Measurements from ENCODE around the gene CCDC43.
"Not testable (repeated sequence)": the region's sequence is repeated elsewhere in the genome, so short reads cannot be mapped to it uniquely, and the experiment has no call there.

Gene CCDC43

DNA sequence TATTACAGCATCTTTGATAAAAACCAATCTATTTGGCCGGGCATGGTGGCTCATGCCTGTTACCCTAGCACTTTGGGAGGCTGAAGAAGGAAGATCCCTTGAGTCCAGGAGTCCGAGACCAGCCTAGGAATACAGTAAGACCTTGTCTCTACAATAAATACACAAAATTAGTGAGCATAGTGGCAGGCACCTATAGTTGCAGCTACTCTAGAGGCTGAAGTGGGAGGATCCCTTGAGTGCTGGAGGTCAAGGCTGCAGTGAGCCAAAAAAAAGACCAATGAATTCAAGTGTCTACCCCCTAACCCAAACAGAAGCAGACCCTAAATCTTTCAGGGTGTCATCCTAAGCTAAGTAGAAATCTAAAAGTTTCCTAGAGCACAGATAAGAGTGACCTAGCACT is 40.6 kb downstream of the CCDC43 start:
- Mint-ChIP-seq H3K4me1 (no peaks in the 10 kb centered on the region), H3K9me3 (no peaks in the 10 kb centered on the region)
- ATAC-seq: no peak

GRCh38 chr17:44647736-44648135 is 41.8 kb downstream of the CCDC43 start:
- no peak overlapping the region for H3K4me3 Mint-ChIP-seq
- DNase-seq (ENCODE audit: low spot score in 2 of 2) (no peak), ATAC-seq (no peak)
- H3K36me3 Mint-ChIP-seq: no peaks in the 10 kb centered on the region
- no peak overlapping the region for H3K27ac Mint-ChIP-seq
- no peaks in the 10 kb centered on the region for H3K9me3 Mint-ChIP-seq
- no peaks in the 10 kb centered on the region for H3K4me1 Mint-ChIP-seq

More for the DNA sequence above, 40.6 kb downstream of the CCDC43 start:
- Mint-ChIP-seq H3K27ac (no peak overlapping the region), H3K36me3 (no peaks in the 10 kb centered on the region), H3K4me3 (no peak overlapping the region)
- peak in 1 of 2 donors; percentile 13 for DNase-seq (ENCODE audit: low spot score in 2 of 2)

DNA sequence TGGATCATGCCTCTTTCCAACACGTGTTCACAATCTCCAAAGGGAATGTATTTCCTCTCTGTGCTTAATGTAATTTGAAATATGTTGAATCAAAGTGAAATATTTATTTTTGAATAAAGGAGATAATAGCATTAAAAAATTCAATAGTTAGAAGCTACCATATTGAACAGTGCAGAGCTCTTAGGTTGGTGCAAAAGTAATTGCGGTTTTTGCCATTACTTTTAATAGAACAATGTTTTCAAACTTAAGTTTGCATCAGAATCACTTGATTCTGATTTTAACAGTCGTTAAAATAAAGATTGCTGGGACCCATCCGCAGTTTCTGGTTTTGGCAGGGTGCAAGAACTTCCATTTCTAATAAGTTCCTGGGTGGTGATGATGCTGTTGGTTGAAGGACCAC is 43.3 kb downstream of the CCDC43 start:
- no peak for DNase-seq (ENCODE audit: low spot score in 2 of 2)
- no peaks in the 10 kb centered on the region for H3K9me3 Mint-ChIP-seq
- no peaks in the 10 kb centered on the region for H3K4me1 Mint-ChIP-seq
- no peaks in the 10 kb centered on the region for H3K36me3 Mint-ChIP-seq
- H3K4me3 Mint-ChIP-seq: no peak overlapping the region
- no peak overlapping the region for H3K27ac Mint-ChIP-seq
- no peak for ATAC-seq

- no peak overlapping the region for H3K4me3 Mint-ChIP-seq
- ATAC-seq: no peak
- H3K27ac Mint-ChIP-seq: no peak overlapping the region
- no peaks in the 10 kb centered on the region for H3K36me3 Mint-ChIP-seq
- no peak for DNase-seq (ENCODE audit: low spot score in 2 of 2)
- no peaks in the 10 kb centered on the region for H3K4me1 Mint-ChIP-seq
- no peaks in the 10 kb centered on the region for H3K9me3 Mint-ChIP-seq
Measured at GRCh38 chr17:44645341-44645740, 44.2 kb downstream of the CCDC43 start.

GRCh38 chr17:44642834-44643233 is 46.7 kb downstream of the CCDC43 start:
- DNase-seq (ENCODE audit: low spot score in 2 of 2): no peak
- no peaks in the 10 kb centered on the region for H3K4me1 Mint-ChIP-seq
- H3K4me3 Mint-ChIP-seq: no peak overlapping the region
- no peak overlapping the region for H3K27ac Mint-ChIP-seq
- no peaks in the 10 kb centered on the region for H3K36me3 Mint-ChIP-seq
- no peak for ATAC-seq
- H3K9me3 Mint-ChIP-seq: no peaks in the 10 kb centered on the region

- Mint-ChIP-seq H3K27ac (no peak overlapping the region), H3K36me3 (no peaks in the 10 kb centered on the region), H3K9me3 (no peaks in the 10 kb centered on the region), H3K4me3 (no peak overlapping the region), H3K4me1 (no peaks in the 10 kb centered on the region)
- ATAC-seq: no peak
- no peak for DNase-seq (ENCODE audit: low spot score in 2 of 2)
Measured at GRCh38 chr17:44637066-44637465, 52.5 kb downstream of the CCDC43 start.

- H3K4me3 Mint-ChIP-seq: no peak overlapping the region
- H3K9me3 Mint-ChIP-seq: no peaks in the 10 kb centered on the region
- ATAC-seq: no peak
Measured at GRCh38 chr17:44636562-44636961, 53.0 kb downstream of the CCDC43 start.

DNA sequence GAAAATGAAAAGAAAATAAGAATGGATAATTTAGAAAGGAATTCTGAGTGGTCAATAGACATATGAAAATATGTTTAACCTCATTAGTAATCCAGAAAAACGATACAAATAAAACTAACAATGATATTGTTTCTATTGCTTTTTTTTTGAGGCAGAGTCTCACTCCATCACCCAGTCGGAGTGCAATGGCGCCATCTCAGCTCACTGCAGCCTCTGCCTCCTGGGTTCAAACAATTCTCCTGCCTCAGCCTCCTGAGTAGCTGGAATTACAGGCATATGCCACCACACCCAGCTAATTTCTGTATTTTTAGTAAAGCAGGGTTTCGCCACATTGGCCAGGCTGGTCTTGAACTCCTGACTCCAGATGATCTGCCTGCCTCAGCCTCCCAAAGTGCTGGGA is 55.2 kb downstream of the CCDC43 start:
- H3K4me1 Mint-ChIP-seq; H3K9me3 Mint-ChIP-seq; ATAC-seq; DNase-seq (ENCODE audit: low spot score in 2 of 2); H3K27ac Mint-ChIP-seq; H3K4me3 Mint-ChIP-seq; H3K36me3 Mint-ChIP-seq: not testable (repeated sequence)

More at GRCh38 chr17:44636562-44636961, 53.0 kb downstream of the CCDC43 start:
- Mint-ChIP-seq H3K27ac (no peak overlapping the region), H3K4me1 (no peaks in the 10 kb centered on the region), H3K36me3 (no peaks in the 10 kb centered on the region)
- DNase-seq (ENCODE audit: low spot score in 2 of 2): no peak

DNA sequence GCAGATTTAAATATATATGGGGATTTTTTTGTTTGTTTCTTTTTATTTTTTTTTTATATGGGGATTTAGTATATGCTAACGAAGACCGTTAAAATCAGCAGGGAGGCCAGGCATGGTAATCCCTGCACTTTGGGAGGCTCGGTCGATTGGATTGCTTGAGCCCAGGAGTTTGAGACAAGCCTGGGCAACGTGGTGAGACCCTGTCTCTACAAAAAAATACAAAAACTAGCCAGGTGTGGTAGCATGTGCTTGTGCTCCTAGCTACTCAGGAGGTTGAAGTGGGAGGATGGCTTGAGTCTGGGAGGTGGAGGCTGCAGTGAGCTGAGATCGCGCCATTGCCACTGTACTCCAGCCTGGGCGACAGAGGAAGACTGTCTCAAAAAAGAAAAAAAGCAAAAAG is 55.6 kb downstream of the CCDC43 start:
- H3K4me3 Mint-ChIP-seq: no peak overlapping the region
- H3K27ac Mint-ChIP-seq: no peak overlapping the region
- DNase-seq (ENCODE audit: low spot score in 2 of 2) (no peak), ATAC-seq (no peak)
- no peaks in the 10 kb centered on the region for H3K9me3 Mint-ChIP-seq
- H3K36me3 Mint-ChIP-seq: no peaks in the 10 kb centered on the region
- no peaks in the 10 kb centered on the region for H3K4me1 Mint-ChIP-seq

DNA sequence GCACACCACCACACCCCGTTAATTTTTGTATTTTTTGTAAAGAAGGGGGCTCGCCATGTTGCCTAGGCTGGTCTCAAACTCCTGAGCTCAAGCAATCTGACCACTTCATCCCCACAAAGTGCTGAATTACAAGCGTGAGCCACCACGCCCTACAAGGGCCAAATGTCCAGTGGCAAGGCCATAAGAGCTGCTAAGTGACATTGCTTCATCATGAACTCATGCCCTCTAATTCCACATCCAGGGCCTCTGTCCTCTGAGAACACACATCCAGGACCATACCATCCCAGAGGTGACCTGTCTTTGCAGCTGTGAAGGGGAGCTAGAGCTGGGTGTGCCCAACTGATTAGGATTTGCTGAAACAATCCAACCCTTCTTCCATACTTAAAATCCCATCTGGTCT is 58.9 kb downstream of the CCDC43 start:
- Mint-ChIP-seq H3K36me3 (no peaks in the 10 kb centered on the region), H3K9me3 (no peaks in the 10 kb centered on the region), H3K27ac (no peak overlapping the region), H3K4me3 (no peak overlapping the region), H3K4me1 (no peaks in the 10 kb centered on the region)
- ATAC-seq: no peak
- DNase-seq (ENCODE audit: low spot score in 2 of 2): no peak

DNA sequence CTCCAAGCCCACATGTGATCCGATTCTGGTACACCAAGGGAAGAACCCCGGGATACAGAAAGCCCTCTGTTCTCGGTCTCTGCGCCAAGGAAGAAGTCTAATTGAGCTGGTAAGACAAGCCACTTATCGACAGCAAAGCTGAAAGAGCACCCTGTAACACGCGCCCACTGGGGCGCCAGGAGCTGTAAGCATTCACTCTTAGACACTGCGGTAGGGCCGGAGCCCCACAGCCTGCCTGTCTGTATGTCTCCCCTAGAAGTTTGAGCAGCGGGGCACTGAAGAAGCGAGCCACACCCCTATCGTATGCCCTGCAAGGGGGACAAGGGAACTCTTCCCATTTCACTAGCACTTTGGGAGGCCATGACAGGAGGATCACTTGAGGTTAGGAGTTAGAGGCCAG is 60.3 kb downstream of the CCDC43 start:
- H3K4me1 Mint-ChIP-seq: no peaks in the 10 kb centered on the region
- H3K36me3 Mint-ChIP-seq: no peaks in the 10 kb centered on the region
- H3K4me3 Mint-ChIP-seq: no peak overlapping the region
- DNase-seq (ENCODE audit: low spot score in 2 of 2) (no peak), ATAC-seq (no peak)
- H3K9me3 Mint-ChIP-seq: no peaks in the 10 kb centered on the region
- H3K27ac Mint-ChIP-seq: no peak overlapping the region

DNA sequence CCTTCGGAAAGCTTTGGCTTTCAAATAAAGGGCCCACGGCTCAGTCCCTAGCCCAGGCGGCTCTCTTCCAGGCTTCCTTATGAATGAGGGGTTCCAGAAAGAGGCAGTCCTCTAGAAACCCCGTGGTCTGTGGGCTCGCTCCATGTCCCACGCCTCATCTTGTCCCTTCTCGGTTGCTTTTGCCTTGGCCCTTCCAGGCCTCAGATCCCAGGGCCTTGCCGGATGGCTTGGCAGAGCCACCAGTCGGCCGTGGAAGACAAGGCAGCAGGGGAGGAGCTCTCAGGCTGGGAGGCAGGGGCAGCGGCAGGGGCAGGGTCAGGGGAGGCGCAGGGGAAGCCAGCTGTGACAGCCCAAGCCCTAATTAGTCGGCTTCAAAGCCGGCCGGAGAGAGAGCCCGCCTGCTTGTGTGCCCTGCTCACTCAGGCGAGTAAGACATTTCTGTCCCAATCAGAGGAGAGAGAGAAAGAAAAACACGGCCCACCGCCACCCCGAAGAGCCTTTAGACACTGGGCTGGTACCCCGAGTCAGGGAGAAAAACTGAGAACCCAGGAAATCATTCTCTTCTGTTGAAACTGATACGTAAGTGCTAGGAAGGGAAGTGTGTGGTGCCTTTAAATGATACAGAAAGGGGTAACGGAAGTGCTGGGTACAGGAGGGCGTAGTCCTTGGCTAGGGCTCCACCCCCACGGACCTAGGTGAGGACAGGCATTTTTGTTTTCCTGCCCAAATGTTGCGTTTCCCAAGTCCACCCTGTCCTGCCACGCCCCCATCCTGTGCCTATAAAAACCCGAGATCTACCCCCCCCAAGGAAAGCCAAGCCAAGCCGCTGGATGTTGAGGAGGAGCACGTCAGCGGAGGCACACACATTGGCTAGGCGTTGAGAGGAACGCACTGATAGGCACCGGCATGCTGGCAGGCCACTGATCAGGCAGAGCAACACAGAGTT is 61.1 kb downstream of the CCDC43 start:
- DNase-seq (ENCODE audit: low spot score in 2 of 2): no peak
- Mint-ChIP-seq H3K36me3 (no peaks in the 10 kb centered on the region), H3K27ac (no peak overlapping the region), H3K9me3 (no peaks in the 10 kb centered on the region), H3K4me3 (no peak overlapping the region), H3K4me1 (no peaks in the 10 kb centered on the region)
- ATAC-seq: no peak

- Mint-ChIP-seq H3K4me3 (no peak overlapping the region), H3K27ac (no peak overlapping the region), H3K4me1 (no peaks in the 10 kb centered on the region), H3K36me3 (no peaks in the 10 kb centered on the region), H3K9me3 (no peaks in the 10 kb centered on the region)
- no peak for ATAC-seq
- no peak for DNase-seq (ENCODE audit: low spot score in 2 of 2)
Measured at GRCh38 chr17:44627513-44628242, 61.9 kb downstream of the CCDC43 start.

All from stimulated activated effector memory CD8-positive, alpha-beta T cell treated with anti-CD3 and anti-CD28 coated beads, Interleukin-12 subunit alpha, Interleukin-12 subunit beta, amount 100 ng/mL, for 72 hours (primary cell).